Measurements from ENCODE around the gene FAM229A. TPM values are rescaled to one million over a fixed set of nuclear protein-coding genes. Genes with fewer than 3 reads are reported as not detected.

Gene FAM229A
- total and polyA plus RNA-seq, 5 donors: 2.0 to 5.3 (median 3.5) TPM

- H3K27ac ChIP-seq (ENCODE audit: low read length): peak overlapping the region; percentile 97
- under 1% methylated on average over 14 of the region's 14 CpGs for WGBS
Measured at GRCh38 chr1:32394890-32395432, 32.7 kb upstream of the FAM229A start.

GRCh38 chr1:32394141-32394889 is 32.0 kb upstream of the FAM229A start, which contains the start of gene BSDC1:
Gene BSDC1, minus strand, starts transcription at chr1:32394441. Its CDS starts 27 bp downstream, at chr1:32394414.
- ATAC-seq: peak; percentile 98 to 99
- under 1% methylated on average over 48 of the region's 48 CpGs for WGBS
- intact Hi-C loops (cut with DNase I): loop anchor here in 1 of 4 donors (10.0 kb wide), 1 partner anchor 480 kb away; the partner anchor contains the start of gene FNDC5

More at GRCh38 chr1:32394890-32395432, 32.7 kb upstream of the FAM229A start:
- Histone ChIP-seq H3K4me3 (ENCODE audit: low read length) (peak overlapping the region; percentile 68), H3K4me1 (ENCODE audit: control insufficient read depth, insufficient read depth, low read length) (peaks cover 2% of the 10 kb centered on the region), H3K9me3 (ENCODE audit: control insufficient read depth, low read length) (no peaks in the 10 kb centered on the region), H3K27me3 (ENCODE audit: control insufficient read depth, insufficient read depth) (no peaks in the 10 kb centered on the region)
- DNase-seq (no peak), ATAC-seq (peak in 1 of 2 donors; percentile 0)
- intact Hi-C loops (cut with DNase I): loop anchor here in 1 of 4 donors (10.0 kb wide), 1 partner anchor 480 kb away; the partner anchor contains the start of gene FNDC5

GRCh38 chr1:32393832-32394140 is 31.5 kb upstream of the FAM229A start:
- ATAC-seq (peak; percentile 10 to 30), DNase-seq (no peak)
- WGBS: under 1% methylated on average over 15 of the region's 15 CpGs
- intact Hi-C loops (cut with DNase I): loop anchor here in 1 of 4 donors (10.0 kb wide), 1 partner anchor 481 kb away; the partner anchor contains the start of gene FNDC5
- Histone ChIP-seq H3K4me3 (ENCODE audit: low read length) (peak overlapping the region; percentile 66), H3K27ac (ENCODE audit: low read length) (peak overlapping the region; percentile 87), H3K9me3 (ENCODE audit: control insufficient read depth, low read length) (no peaks in the 10 kb centered on the region), H3K27me3 (ENCODE audit: control insufficient read depth, insufficient read depth) (no peaks in the 10 kb centered on the region), H3K4me1 (ENCODE audit: control insufficient read depth, insufficient read depth, low read length) (peaks cover 2% of the 10 kb centered on the region)

More at GRCh38 chr1:32394141-32394889, 32.0 kb upstream of the FAM229A start, which contains the start of gene BSDC1:
- Histone ChIP-seq H3K4me3 (ENCODE audit: low read length) (peak within 1 kb of the TSS; percentile 68), H3K27ac (ENCODE audit: low read length) (peak within 1 kb of the TSS; percentile 97), H3K27me3 (ENCODE audit: control insufficient read depth, insufficient read depth) (no peaks in the 10 kb centered on the region), H3K9me3 (ENCODE audit: control insufficient read depth, low read length) (no peaks in the 10 kb centered on the region), H3K4me1 (ENCODE audit: control insufficient read depth, insufficient read depth, low read length) (peaks cover 2% of the 10 kb centered on the region)
- peak; percentile 98 to 99 (median 98) for DNase-seq

- Histone ChIP-seq H3K4me3 (ENCODE audit: low read length) (peak overlapping the region; percentile 66), H3K27ac (ENCODE audit: low read length) (no peak overlapping the region), H3K27me3 (ENCODE audit: control insufficient read depth, insufficient read depth) (no peaks in the 10 kb centered on the region), H3K4me1 (ENCODE audit: control insufficient read depth, insufficient read depth, low read length) (peaks cover 2% of the 10 kb centered on the region), H3K9me3 (ENCODE audit: control insufficient read depth, low read length) (no peaks in the 10 kb centered on the region)
- no peak for DNase-seq
- WGBS: 33% methylated on average over 1 of the region's 1 CpG
- intact Hi-C loops (cut with DNase I): loop anchor here in 1 of 4 donors (10.0 kb wide), 1 partner anchor 482 kb away; the partner anchor contains the start of gene FNDC5
- no peak for ATAC-seq
Measured at GRCh38 chr1:32393136-32393535, 30.9 kb upstream of the FAM229A start.

GRCh38 chr1:32392325-32392724 is 30.0 kb upstream of the FAM229A start:
- Histone ChIP-seq H3K4me1 (ENCODE audit: control insufficient read depth, insufficient read depth, low read length) (peaks cover 2% of the 10 kb centered on the region), H3K4me3 (ENCODE audit: low read length) (no peak overlapping the region), H3K27me3 (ENCODE audit: control insufficient read depth, insufficient read depth) (no peaks in the 10 kb centered on the region), H3K9me3 (ENCODE audit: control insufficient read depth, low read length) (no peaks in the 10 kb centered on the region), H3K27ac (ENCODE audit: low read length) (no peak overlapping the region)
- ATAC-seq: no peak
- intact Hi-C loops (cut with DNase I): loop anchor here in 1 of 4 donors (10.0 kb wide), 1 partner anchor 482 kb away; the partner anchor contains the start of gene FNDC5
- DNase-seq: no peak
- WGBS: 41% methylated on average over 3 of the region's 3 CpGs

- no peak overlapping the region for H3K27ac ChIP-seq (ENCODE audit: low read length)
- intact Hi-C loops (cut with DNase I): loop anchor here in 1 of 4 donors (10.0 kb wide), 1 partner anchor 484 kb away; the partner anchor contains the start of gene FNDC5
- ATAC-seq: no peak
- H3K4me3 ChIP-seq (ENCODE audit: low read length): no peak overlapping the region
- peaks cover 2% of the 10 kb centered on the region for H3K4me1 ChIP-seq (ENCODE audit: control insufficient read depth, insufficient read depth, low read length)
- H3K9me3 ChIP-seq (ENCODE audit: control insufficient read depth, low read length): no peaks in the 10 kb centered on the region
- 42% methylated on average over 8 of the region's 8 CpGs for WGBS
- no peak for DNase-seq
- no peaks in the 10 kb centered on the region for H3K27me3 ChIP-seq (ENCODE audit: control insufficient read depth, insufficient read depth)
Measured at GRCh38 chr1:32390904-32391870, 28.9 kb upstream of the FAM229A start.

- no peaks in the 10 kb centered on the region for H3K27me3 ChIP-seq (ENCODE audit: control insufficient read depth, insufficient read depth)
- H3K4me1 ChIP-seq (ENCODE audit: control insufficient read depth, insufficient read depth, low read length): peaks cover 2% of the 10 kb centered on the region
- intact Hi-C loops (cut with DNase I): no loop called here
- no peak for ATAC-seq
- H3K27ac ChIP-seq (ENCODE audit: low read length): no peak overlapping the region
- no peak overlapping the region for H3K4me3 ChIP-seq (ENCODE audit: low read length)
- no peaks in the 10 kb centered on the region for H3K9me3 ChIP-seq (ENCODE audit: control insufficient read depth, low read length)
- DNase-seq: no peak
- 62% methylated on average over 6 of the region's 6 CpGs for WGBS
Measured at GRCh38 chr1:32388641-32389040, 26.4 kb upstream of the FAM229A start.

GRCh38 chr1:32386676-32387392 is 24.5 kb upstream of the FAM229A start:
- Histone ChIP-seq H3K27ac (ENCODE audit: low read length) (no peak overlapping the region), H3K4me3 (ENCODE audit: low read length) (no peak overlapping the region), H3K9me3 (ENCODE audit: control insufficient read depth, low read length) (no peaks in the 10 kb centered on the region), H3K27me3 (ENCODE audit: control insufficient read depth, insufficient read depth) (no peaks in the 10 kb centered on the region), H3K4me1 (ENCODE audit: control insufficient read depth, insufficient read depth, low read length) (no peaks in the 10 kb centered on the region)
- 89% methylated on average over 13 of the region's 13 CpGs for WGBS
- DNase-seq (no peak), ATAC-seq (no peak)
- intact Hi-C loops (cut with DNase I): no loop called here

- H3K27ac ChIP-seq (ENCODE audit: low read length): no peak overlapping the region
- ATAC-seq: no peak
Measured at GRCh38 chr1:32380057-32380456, 17.8 kb upstream of the FAM229A start.

More at GRCh38 chr1:32380057-32380456, 17.8 kb upstream of the FAM229A start:
- no peak for DNase-seq
- intact Hi-C loops (cut with DNase I): no loop called here
- H3K4me1 ChIP-seq (ENCODE audit: control insufficient read depth, insufficient read depth, low read length): no peaks in the 10 kb centered on the region
- no peaks in the 10 kb centered on the region for H3K27me3 ChIP-seq (ENCODE audit: control insufficient read depth, insufficient read depth)
- H3K9me3 ChIP-seq (ENCODE audit: control insufficient read depth, low read length): no peaks in the 10 kb centered on the region
- 89% methylated on average over 9 of the region's 9 CpGs for WGBS
- no peak overlapping the region for H3K4me3 ChIP-seq (ENCODE audit: low read length)
